CD14-positive monocyte (primary cell): Measurements from ENCODE around the gene ANO9. TPM values are rescaled to one million over a fixed set of nuclear protein-coding genes. Genes with fewer than 3 reads are reported as not detected.

Experiments used
- DNase-seq, 3 donors: peaks; one replicate each; pipeline ENCODE4 v3.0.0-alpha.2; 2011 to 2022
- H2AFZ ChIP-seq: 2 replicates; pipeline ENCODE4 v1.6.0; 2012; ENCODE audit warnings: mild to moderate bottlenecking, low read depth, low read length, inconsistent platforms; ENCODE audit not compliant: insufficient read depth, poor library complexity, severe bottlenecking
- H3K27ac ChIP-seq, 2 donors: 1 replicate in 1 of 2; 2 replicates in 1 of 2; pipeline ENCODE4 v1.5.1; 2012 to 2013; ENCODE audit warnings: low read length in 2 of 2, control low read depth in 1 of 2, inconsistent platforms in 1 of 2, low read depth in 1 of 2, mild to moderate bottlenecking in 1 of 2
- H3K27me3 ChIP-seq, 2 donors: one replicate each; pipeline versions ENCODE4 v1.6.0 to v1.6.1; 2011 to 2013; ENCODE audit warnings: low read length in 2 of 2; ENCODE audit not compliant: control insufficient read depth in 2 of 2, insufficient read depth in 2 of 2
- H3K36me3 ChIP-seq, 2 donors: replicated peaks in 1 of 2; 1 replicate in 1 of 2; 2 replicates in 1 of 2; pipeline versions ENCODE4 v1.5.1 to v1.6.1; 2012 to 2013; ENCODE audit warnings: low read length in 2 of 2, control low read depth in 1 of 2, inconsistent platforms in 1 of 2, mild to moderate bottlenecking in 1 of 2; ENCODE audit not compliant: insufficient read depth in 2 of 2, control insufficient read depth in 1 of 2
- H3K4me1 ChIP-seq, 2 donors: 1 replicate in 1 of 2; 2 replicates in 1 of 2; pipeline versions ENCODE4 v1.5.1 to v1.6.1; 2012 to 2013; ENCODE audit warnings: low read length in 2 of 2, control low read depth in 1 of 2, inconsistent platforms in 1 of 2, mild to moderate bottlenecking in 1 of 2, moderate library complexity in 1 of 2; ENCODE audit not compliant: insufficient read depth in 2 of 2, control insufficient read depth in 1 of 2
- H3K4me2 ChIP-seq: replicated peaks from 2 replicates; pipeline ENCODE3; 2012; ENCODE audit warnings: low read length, moderate library complexity, mild to moderate bottlenecking; ENCODE audit not compliant: poor library complexity, severe bottlenecking; ENCODE audit errors: extremely low read depth
- H3K4me3 ChIP-seq, 3 experiments: fragments of 200-600 bp in 1 of 3; sonication (generic) in 1 of 3; replicated peaks in 1 of 3; 1 replicate in 2 of 3; 2 replicates in 1 of 3; pipeline ENCODE4 v1.5.1; 2011 to 2013; ENCODE audit warnings: low read length in 3 of 3, mild to moderate bottlenecking in 3 of 3, control low read depth in 2 of 3, low read depth in 2 of 3, inconsistent platforms in 1 of 3, moderate library complexity in 1 of 3
- H3K79me2 ChIP-seq: 2 replicates; pipeline ENCODE4 v1.6.0; 2012; ENCODE audit warnings: mild to moderate bottlenecking, control low read depth, inconsistent platforms, low read length, moderate library complexity; ENCODE audit not compliant: insufficient read depth
- H3K9ac ChIP-seq: 2 replicates; pipeline ENCODE4 v1.6.0; 2017; ENCODE audit warnings: low read length, mild to moderate bottlenecking; ENCODE audit not compliant: insufficient read depth, poor library complexity, severe bottlenecking
- H3K9me3 ChIP-seq, 2 donors: replicated peaks in 1 of 2; 1 replicate in 1 of 2; 2 replicates in 1 of 2; pipeline versions ENCODE4 v1.5.1 to v1.6.1; 2012 to 2013; ENCODE audit warnings: low read length in 2 of 2, control low read depth in 1 of 2; ENCODE audit not compliant: control insufficient read depth in 1 of 2, insufficient read depth in 1 of 2
- H4K20me1 ChIP-seq: 2 replicates; pipeline ENCODE4 v1.6.0; 2012; ENCODE audit warnings: mild to moderate bottlenecking, low read length, control low read depth, moderate library complexity; ENCODE audit not compliant: insufficient read depth
- H3K27ac Mint-ChIP-seq, 7 donors: one replicate each; pipeline ENCODE4 v1.8.0; 2020; ENCODE audit warnings: mild to moderate bottlenecking in 7 of 7, mixed read lengths in 7 of 7, moderate library complexity in 6 of 7, inconsistent platforms in 2 of 7
- H3K27me3 Mint-ChIP-seq, 3 donors: one replicate each; pipeline ENCODE4 v1.8.0; 2021 to 2022; ENCODE audit warnings: low read depth in 3 of 3, mild to moderate bottlenecking in 3 of 3, mixed read lengths in 3 of 3, moderate library complexity in 3 of 3, inconsistent platforms in 1 of 3
- H3K36me3 Mint-ChIP-seq, 2 donors: one replicate each; pipeline ENCODE4 v1.8.0; 2020; ENCODE audit warnings: mixed read lengths in 2 of 2, inconsistent platforms in 1 of 2, mild to moderate bottlenecking in 1 of 2
- H3K4me1 Mint-ChIP-seq: one replicate; pipeline ENCODE4 v1.8.0; 2020; ENCODE audit warnings: mild to moderate bottlenecking, mixed read lengths
- H3K4me3 Mint-ChIP-seq, 2 donors: one replicate each; pipeline ENCODE4 v1.8.0; 2020; ENCODE audit warnings: mild to moderate bottlenecking in 2 of 2, mixed read lengths in 2 of 2, moderate library complexity in 1 of 2
- H3K9me3 Mint-ChIP-seq, 7 donors: one replicate each; pipeline ENCODE4 v1.8.0; 2020 to 2022; ENCODE audit warnings: mixed read lengths in 7 of 7, mild to moderate bottlenecking in 6 of 7, moderate library complexity in 6 of 7, inconsistent platforms in 2 of 7
- CTCF ChIP-seq: fragments of 200-600 bp; IDR thresholded peaks from one replicate; pipeline ENCODE4 v1.8.0; 2022; ENCODE audit warnings: antibody characterized with exemption, mild to moderate bottlenecking
- WGBS: methylation state at CpG from one replicate; pipeline ENCODE4 v1.1.5; 2013; ENCODE audit warnings: missing lambda C conversion rate; ENCODE audit not compliant: insufficient coverage; 5-methylcytosine and 5-hydroxymethylcytosine counted together
- intact Hi-C, 2 donors: fragments of 100-400 bp; cut with micrococcal nuclease; formaldehyde crosslinking; loops; one replicate each; pipeline versions ENCODE4 v1.15.0 to v1.15.1; 2023
- polyA plus RNA-seq, 3 donors: library from polyadenylated mRNA; depleted of rRNA in 1 of 3; unstranded in 2 of 3; stranded (reverse) in 1 of 3; fragments of 300-500 nt in 2 of 3; fragments of >200 nt in 1 of 3; fragmentation: Illumina TruSeq in 2 of 3; gene quantifications; 1 replicate in 2 of 3; 2 replicates in 1 of 3; pipeline ENCODE4 v1.2.3, GENCODE V29; 2012 to 2021

The ANO9 gene
- polyA plus RNA-seq, 3 donors, result 0.18 to 0.24 TPM; not detected in 1

GRCh38 chr11:420911-421321 is 20.9 kb downstream of the ANO9 start:
- H3K9ac ChIP-seq, result no peak overlapping the region
- peaks cover 6% of the 10 kb centered on the region for H3K79me2 ChIP-seq
- no peak for DNase-seq
- no peak overlapping the region for H3K4me2 ChIP-seq
- Mint-ChIP-seq H3K9me3 (peaks cover 7 to 16% (median 10%) of the 10 kb centered on the region in 7 donors), H3K4me3 (no peak overlapping the region), H3K27ac (no peak overlapping the region), H3K27me3 (peaks cover 14 to 51% (median 16%) of the 10 kb centered on the region in 3 donors), H3K4me1 (peaks cover 17% of the 10 kb centered on the region), H3K36me3 (no peaks in the 10 kb centered on the region)
- H3K27me3 ChIP-seq, result peaks cover 0 to 2% of the 10 kb centered on the region in 2 donors
- no peak for TF ChIP-seq CTCF
- H3K4me1 ChIP-seq, result peaks cover 12 to 23% of the 10 kb centered on the region in 2 donors
- H3K36me3 ChIP-seq, result no peaks in the 10 kb centered on the region
- intact Hi-C loops, result no loop called here
- H4K20me1 ChIP-seq, result no peaks in the 10 kb centered on the region
- no peaks in the 10 kb centered on the region for H3K9me3 ChIP-seq
- no peak overlapping the region for H3K4me3 ChIP-seq
- WGBS, result 85% methylated on average over 11 of the region's 21 CpGs
- no peak overlapping the region for H3K27ac ChIP-seq
- no peak overlapping the region for H2AFZ ChIP-seq

DNA sequence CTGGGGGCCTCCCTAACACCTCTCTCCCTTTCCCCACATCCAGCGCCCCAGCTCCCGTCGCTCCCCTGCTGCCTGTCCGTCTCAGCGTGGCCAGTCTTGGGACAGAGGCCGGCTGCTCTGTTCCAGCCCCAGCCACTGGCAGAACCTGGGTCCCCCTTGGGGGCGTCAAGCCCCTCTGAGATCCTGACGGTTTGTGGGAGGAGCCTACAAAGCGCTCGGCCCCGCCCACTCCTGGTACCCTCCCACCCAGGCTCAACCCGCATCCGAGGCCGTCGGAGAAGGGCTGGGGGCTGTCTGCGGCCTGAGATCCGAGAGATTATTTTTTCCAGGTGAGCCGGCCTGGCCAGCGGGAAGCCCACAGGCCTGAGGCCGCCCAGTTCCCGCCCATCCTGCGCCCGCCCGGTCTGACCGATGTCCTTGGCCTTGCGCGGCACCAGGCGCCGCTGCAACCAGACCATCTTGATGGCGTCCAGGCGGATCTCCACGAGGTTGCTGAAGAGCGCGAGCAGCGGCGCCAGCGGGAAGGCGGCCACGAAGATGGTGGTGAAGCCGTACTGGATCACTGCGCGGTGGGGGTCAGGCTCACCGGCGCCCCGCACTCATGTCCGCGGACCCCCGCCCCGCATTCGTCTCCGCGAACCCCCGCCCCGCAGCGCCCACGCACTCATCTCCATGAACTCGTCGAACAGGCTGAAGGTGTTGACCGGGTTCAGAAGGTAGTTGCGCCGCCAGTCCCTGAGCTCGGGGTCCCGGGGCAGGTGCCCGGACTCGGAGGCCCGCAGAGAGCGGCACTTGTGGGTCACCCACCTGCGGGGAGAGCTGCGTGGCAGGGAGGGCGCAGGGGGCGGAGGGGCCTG is 21.5 kb downstream of the ANO9 start:
- WGBS, result 90% methylated on average over 62 of the region's 71 CpGs
- H3K79me2 ChIP-seq, result peaks cover 13% of the 10 kb centered on the region
- no peak for TF ChIP-seq CTCF
- H3K27ac ChIP-seq, result no peak overlapping the region
- Mint-ChIP-seq H3K36me3 (no peaks in the 10 kb centered on the region), H3K27ac (no peak overlapping the region), H3K9me3 (peaks cover 5 to 10% (median 8%) of the 10 kb centered on the region in 7 donors), H3K4me3 (no peak overlapping the region), H3K27me3 (peaks cover 12 to 45% (median 13%) of the 10 kb centered on the region in 3 donors), H3K4me1 (peaks cover 24% of the 10 kb centered on the region)
- intact Hi-C loops, result no loop called here
- peaks cover 0 to 2% of the 10 kb centered on the region in 2 donors for H3K27me3 ChIP-seq
- no peak overlapping the region for H2AFZ ChIP-seq
- no peaks in the 10 kb centered on the region for H3K9me3 ChIP-seq
- no peak overlapping the region for H3K9ac ChIP-seq
- no peak for DNase-seq
- H3K36me3 ChIP-seq, result no peaks in the 10 kb centered on the region
- no peaks in the 10 kb centered on the region for H4K20me1 ChIP-seq
- H3K4me3 ChIP-seq, result no peak overlapping the region
- peaks cover 18 to 29% of the 10 kb centered on the region in 2 donors for H3K4me1 ChIP-seq
- no peak overlapping the region for H3K4me2 ChIP-seq
